Endothelial cell of umbilical vein (primary cell): ENCODE measurements around the gene KHSRP. TPM values are rescaled to one million over a fixed set of nuclear protein-coding genes. Genes with fewer than 3 reads are reported as not detected.

Experiments
- BruUV-seq: library from RNA; stranded (reverse); fragments of 400-500 nt; replicated peaks from 2 replicates; lab custom pipeline; 2021; lab: Mats Ljungman, UMichigan
- CTCF ChIA-PET: fragments of 300-600, 350-600 bp; sonication (Branson Sonifier 250); formaldehyde crosslinking; loops from one replicate; lab custom pipeline; 2021; ENCODE audit warnings: antibody characterized with exemption, inconsistent platforms; lab: Charles Lee
- POLR2A ChIA-PET: fragments of 300-600, 350-600 bp; sonication (Branson Sonifier 250); formaldehyde crosslinking; loops from one replicate; lab custom pipeline; 2021; ENCODE audit warnings: antibody characterized with exemption, inconsistent platforms; lab: Charles Lee
- DNase-seq: peaks from one replicate; pipeline ENCODE4 v3.0.0-alpha.2; 2011; ENCODE audit warnings: low read depth, low spot score
- FAIRE-seq: peaks from 2 replicates; lab custom pipeline; 2011; peaks lifted over from hg19 to GRCh38; lab: Jason Lieb, UNC
- H2AFZ ChIP-seq: 2 replicates; pipeline ENCODE4 v1.6.0; 2012; ENCODE audit warnings: low read depth, low read length, control low read depth, inconsistent platforms
- H3K27ac ChIP-seq: 2 replicates; pipeline ENCODE4 v1.5.1; 2011; ENCODE audit warnings: low read depth, mild to moderate bottlenecking, control low read depth, low read length, moderate library complexity; ENCODE audit not compliant: insufficient read depth
- H3K27me3 ChIP-seq, 2 experiments: 2 replicates each; pipeline versions ENCODE4 v1.6.0 to v1.6.1; 2011; ENCODE audit warnings: low read length in 2 of 2, mixed read lengths in 1 of 2; ENCODE audit not compliant: control insufficient read depth in 2 of 2, insufficient read depth in 2 of 2
- H3K36me3 ChIP-seq, 2 experiments: 2 replicates in 1 of 2; 3 replicates in 1 of 2; pipeline ENCODE4 v1.5.1; 2011; ENCODE audit warnings: low read length in 2 of 2, mild to moderate bottlenecking in 1 of 2, moderate library complexity in 1 of 2; ENCODE audit not compliant: control insufficient read depth in 2 of 2, insufficient read depth in 2 of 2; ENCODE audit errors: extremely low read depth in 1 of 2
- H3K4me1 ChIP-seq: 3 replicates; pipeline ENCODE4 v1.5.1; 2011; ENCODE audit warnings: mild to moderate bottlenecking, low read length; ENCODE audit not compliant: control insufficient read depth, insufficient read depth; ENCODE audit errors: extremely low read depth
- H3K4me2 ChIP-seq: 2 replicates; pipeline ENCODE4 v1.6.1; 2011; ENCODE audit warnings: low read length, control low read depth, mixed read lengths; ENCODE audit not compliant: insufficient read depth
- H3K4me3 ChIP-seq, 3 experiments: fragments of 200-600 bp in 1 of 3; sonication (generic), shearing (Covaris generic) in 1 of 3; replicated peaks in 1 of 3; 2 replicates each; pipeline ENCODE4 v1.5.1; 2011 to 2016; ENCODE audit warnings: control low read depth in 3 of 3, low read length in 3 of 3, mild to moderate bottlenecking in 2 of 3, inconsistent platforms in 1 of 3, low read depth in 1 of 3, moderate library complexity in 1 of 3; ENCODE audit not compliant: insufficient read depth in 1 of 3
- H3K79me2 ChIP-seq: 2 replicates; pipeline ENCODE4 v1.6.0; 2012; ENCODE audit warnings: low read length, inconsistent platforms; ENCODE audit not compliant: control insufficient read depth, insufficient read depth
- H3K9ac ChIP-seq: replicated peaks from 2 replicates; pipeline ENCODE3; 2011; ENCODE audit warnings: low read length, control low read depth; ENCODE audit not compliant: insufficient read depth; ENCODE audit errors: extremely low read depth
- H3K9me1 ChIP-seq: replicated peaks from 3 replicates; pipeline ENCODE4 v1.6.0; 2011; ENCODE audit warnings: mild to moderate bottlenecking, low read length; ENCODE audit not compliant: control insufficient read depth, insufficient read depth; ENCODE audit errors: extremely low read depth
- H3K9me3 ChIP-seq: replicated peaks from 2 replicates; pipeline ENCODE4 v1.5.1; 2012; ENCODE audit warnings: low read length, inconsistent platforms; ENCODE audit not compliant: control insufficient read depth, insufficient read depth
- H4K20me1 ChIP-seq: replicated peaks from 2 replicates; pipeline ENCODE3; 2011; ENCODE audit warnings: mild to moderate bottlenecking, low read length; ENCODE audit not compliant: control insufficient read depth, insufficient read depth; ENCODE audit errors: extremely low read depth
- EZH2 ChIP-seq: IDR thresholded peaks from 2 replicates; pipeline ENCODE4 v1.6.1; 2012; ENCODE audit warnings: borderline replicate concordance, low read depth, mild to moderate bottlenecking, moderate library complexity, low read length, inconsistent platforms; ENCODE audit not compliant: severe bottlenecking
- FOS ChIP-seq: IDR thresholded peaks from 2 replicates; pipeline ENCODE4 v1.6.1; 2011; ENCODE audit warnings: mild to moderate bottlenecking, low read length, moderate library complexity, borderline replicate concordance; ENCODE audit not compliant: insufficient read depth
- GATA2 ChIP-seq: IDR thresholded peaks from 2 replicates; pipeline ENCODE4 v1.7.0; 2011; ENCODE audit warnings: low read depth, mild to moderate bottlenecking, moderate library complexity, mixed read lengths, low read length; ENCODE audit not compliant: insufficient read length, insufficient read depth
- JUN ChIP-seq: IDR thresholded peaks from 2 replicates; pipeline ENCODE4 v1.6.1; 2011; ENCODE audit warnings: borderline replicate concordance, low read depth; ENCODE audit not compliant: insufficient read length, insufficient read depth
- MYC ChIP-seq: IDR thresholded peaks from one replicate; pipeline ENCODE4 v1.6.1; 2011; ENCODE audit warnings: mild to moderate bottlenecking, low read depth, low read length
- POLR2A ChIP-seq: IDR thresholded peaks from 2 replicates; pipeline ENCODE4 v1.6.1; 2012; ENCODE audit warnings: low read depth, mild to moderate bottlenecking, control low read depth, low read length
- POLR2AphosphoS5 ChIP-seq: IDR thresholded peaks from 2 replicates; pipeline ENCODE4 v1.6.1; 2012; ENCODE audit warnings: low read depth, mild to moderate bottlenecking, control low read depth, low read length, moderate library complexity; ENCODE audit not compliant: insufficient read depth
- dilution Hi-C: fragments of 300-500 bp; cut with MboI; formaldehyde crosslinking; loops from one replicate; pipeline ENCODE4 v1.15.0; 2019; ENCODE audit warnings: low sequenced_read_pairs; ENCODE audit not compliant: extremely low pct_ligation_motif_present
- intact Hi-C: fragments of 100-400 bp; cut with micrococcal nuclease; formaldehyde crosslinking; loops from one replicate; pipeline ENCODE4 v1.10.0; 2022
- polyA plus RNA-seq, 4 experiments: library from polyadenylated mRNA; depleted of rRNA in 3 of 4; stranded (reverse) in 3 of 4; unstranded in 1 of 4; fragments of >200 nt; gene quantifications; 2 replicates each; pipeline versions ENCODE4 v1.2.1 to v1.2.3, GENCODE V29; 2011 to 2012; ENCODE audit warnings: missing spikeins in 1 of 4
- total RNA-seq: library from RNA; stranded (reverse); gene quantifications from 2 replicates; pipeline ENCODE4 v1.2.3, GENCODE V29; 2021
- TF ChIP-seq, protein P1 (sequence below), 2 donors: IDR thresholded peaks; 1 replicate in 1 of 2; 2 replicates in 1 of 2; pipeline ENCODE4 v1.5.1; 2011; ENCODE audit warnings: low read length in 2 of 2, mild to moderate bottlenecking in 2 of 2, moderate library complexity in 2 of 2, control low read depth in 1 of 2, inconsistent platforms in 1 of 2, low read depth in 1 of 2; ENCODE audit not compliant: insufficient read depth in 1 of 2; ENCODE audit errors: extremely low read depth in 1 of 2
- TF ChIP-seq, protein P2 (sequence below): IDR thresholded peaks from 2 replicates; pipeline ENCODE4 v1.6.1; 2011; ENCODE audit not compliant: insufficient read depth, insufficient read length

Gene KHSRP
- total and polyA plus RNA-seq, 2 donors (not counting 3 experiments of a cell fraction or from before 2014, with no cell fraction given) = 98.3 to 372 TPM

DNA sequence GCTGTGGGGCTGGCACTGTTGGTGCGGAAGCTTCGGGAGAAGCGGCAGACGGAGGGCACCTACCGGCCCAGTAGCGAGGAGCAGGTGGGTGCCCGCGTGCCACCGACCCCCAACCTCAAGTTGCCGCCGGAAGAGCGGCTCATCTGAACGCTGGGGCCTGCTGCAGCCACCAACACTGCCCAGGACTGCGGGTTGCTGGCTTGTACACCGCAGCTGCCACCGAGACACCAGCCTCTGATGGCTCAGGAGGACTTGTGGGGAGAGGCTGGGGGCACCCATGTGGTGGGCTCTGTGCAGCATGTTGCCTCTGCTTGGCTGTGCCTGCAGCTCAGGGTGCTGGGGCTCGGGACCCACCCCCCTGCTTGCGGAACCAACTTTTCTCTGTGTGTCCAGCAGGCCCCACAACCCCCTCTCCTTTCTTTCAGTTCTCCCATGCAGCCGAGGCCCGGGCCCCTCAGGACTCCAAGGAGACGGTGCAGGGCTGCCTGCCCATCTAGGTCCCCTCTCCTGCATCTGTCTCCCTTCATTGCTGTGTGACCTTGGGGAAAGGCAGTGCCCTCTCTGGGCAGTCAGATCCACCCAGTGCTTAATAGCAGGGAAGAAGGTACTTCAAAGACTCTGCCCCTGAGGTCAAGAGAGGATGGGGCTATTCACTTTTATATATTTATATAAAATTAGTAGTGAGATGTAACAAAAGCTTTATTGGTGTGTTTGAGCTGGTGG, 42.1 kb upstream of the KHSRP start:
- CTCF ChIA-PET = no interaction called here
- intact Hi-C loops = no loop called here
- Histone ChIP-seq H3K36me3 (no peaks in the 10 kb centered on the region), H3K9ac (no peak overlapping the region), H3K9me1 (no peaks in the 10 kb centered on the region), H3K4me1 (no peaks in the 10 kb centered on the region), H4K20me1 (no peaks in the 10 kb centered on the region), H3K27ac (no peak overlapping the region), H2AFZ (no peak overlapping the region), H3K27me3 (peaks cover 8 to 16% of the 10 kb centered on the region in 2 experiments), H3K4me3 (no peak overlapping the region), H3K4me2 (no peak overlapping the region), H3K9me3 (no peaks in the 10 kb centered on the region), H3K79me2 (no peaks in the 10 kb centered on the region)
- DNase-seq (no peak), FAIRE-seq (no peak)
- TF ChIP-seq POLR2AphosphoS5 (no peak), FOS (no peak), EZH2 (no peak), JUN (no peak), MYC (no peak), POLR2A (no peak), GATA2 (no peak)
- TF ChIP-seq, protein P1, sequence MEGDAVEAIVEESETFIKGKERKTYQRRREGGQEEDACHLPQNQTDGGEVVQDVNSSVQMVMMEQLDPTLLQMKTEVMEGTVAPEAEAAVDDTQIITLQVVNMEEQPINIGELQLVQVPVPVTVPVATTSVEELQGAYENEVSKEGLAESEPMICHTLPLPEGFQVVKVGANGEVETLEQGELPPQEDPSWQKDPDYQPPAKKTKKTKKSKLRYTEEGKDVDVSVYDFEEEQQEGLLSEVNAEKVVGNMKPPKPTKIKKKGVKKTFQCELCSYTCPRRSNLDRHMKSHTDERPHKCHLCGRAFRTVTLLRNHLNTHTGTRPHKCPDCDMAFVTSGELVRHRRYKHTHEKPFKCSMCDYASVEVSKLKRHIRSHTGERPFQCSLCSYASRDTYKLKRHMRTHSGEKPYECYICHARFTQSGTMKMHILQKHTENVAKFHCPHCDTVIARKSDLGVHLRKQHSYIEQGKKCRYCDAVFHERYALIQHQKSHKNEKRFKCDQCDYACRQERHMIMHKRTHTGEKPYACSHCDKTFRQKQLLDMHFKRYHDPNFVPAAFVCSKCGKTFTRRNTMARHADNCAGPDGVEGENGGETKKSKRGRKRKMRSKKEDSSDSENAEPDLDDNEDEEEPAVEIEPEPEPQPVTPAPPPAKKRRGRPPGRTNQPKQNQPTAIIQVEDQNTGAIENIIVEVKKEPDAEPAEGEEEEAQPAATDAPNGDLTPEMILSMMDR (IDR thresholded peaks at IDR 0.05; ENCODE audit: extremely low read depth in 1 of 2, insufficient read depth in 1 of 2, low read depth in 1 of 2, low read length in 2 of 2) = no peak
- TF ChIP-seq, protein P2, sequence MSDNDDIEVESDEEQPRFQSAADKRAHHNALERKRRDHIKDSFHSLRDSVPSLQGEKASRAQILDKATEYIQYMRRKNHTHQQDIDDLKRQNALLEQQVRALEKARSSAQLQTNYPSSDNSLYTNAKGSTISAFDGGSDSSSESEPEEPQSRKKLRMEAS = no peak
- dilution Hi-C loops = no loop called here
- BruUV-seq = no TSS peak
- POLR2A ChIA-PET = no interaction called here
